SU-DHL-6 (cell line): ENCODE data around the gene SLC34A3.

Experiments
- CTCF ChIP-seq: fragments of 200-600 bp; sonication (generic); IDR thresholded peaks from one replicate; pipeline ENCODE4 v1.5.1; 2017; ENCODE audit warnings: antibody characterized with exemption, mild to moderate bottlenecking, low read length, moderate library complexity; ENCODE audit not compliant: insufficient read depth, poor library complexity, severe bottlenecking
- EZH2phosphoT487 ChIP-seq: fragments of 200-600 bp; sonication (generic), shearing (Covaris generic); conservative IDR thresholded peaks from 2 replicates; pipeline ENCODE4 v1.6.1; 2018; ENCODE audit warnings: mild to moderate bottlenecking, antibody characterized with exemption, low read length, moderate library complexity, mixed read lengths

- TF ChIP-seq CTCF (no peak), EZH2phosphoT487 (no peak)
Measured at GRCh38 chr9:137240318-137240840, 9.7 kb downstream of the SLC34A3 start.
